KMS-11 (cell line): ENCODE measurements around the gene EEPD1.

Experiments used
- H2AFZ ChIP-seq: fragments of 200-600 bp; sonication (generic); 2 replicates; pipeline ENCODE4 v1.6.1; 2016; ENCODE audit warnings: antibody characterized with exemption, mixed run types, low read depth
- H3K27ac ChIP-seq: fragments of 200-600 bp; sonication (generic); 2 replicates; pipeline ENCODE4 v1.6.1; 2016; ENCODE audit warnings: mild to moderate bottlenecking, mixed run types
- H3K27me3 ChIP-seq: fragments of 200-600 bp; sonication (generic); 2 replicates; pipeline ENCODE4 v1.6.1; 2017; ENCODE audit warnings: mild to moderate bottlenecking, low read depth, mixed run types, moderate library complexity; ENCODE audit not compliant: insufficient read depth
- H3K36me3 ChIP-seq: fragments of 200-600 bp; sonication (generic); 2 replicates; pipeline ENCODE4 v1.6.1; 2017; ENCODE audit warnings: mild to moderate bottlenecking, mixed run types; ENCODE audit not compliant: insufficient read depth
- H3K4me1 ChIP-seq: fragments of 200-600 bp; sonication (generic); 2 replicates; pipeline ENCODE4 v1.6.1; 2016; ENCODE audit warnings: mild to moderate bottlenecking, low read depth, mixed run types; ENCODE audit not compliant: poor library complexity, severe bottlenecking
- H3K4me2 ChIP-seq: fragments of 200-600 bp; sonication (generic); 2 replicates; pipeline ENCODE4 v1.7.0; 2016; ENCODE audit warnings: mild to moderate bottlenecking, mixed run types
- H3K4me3 ChIP-seq: fragments of 200-600 bp; sonication (generic); IDR thresholded peaks from 2 replicates; pipeline ENCODE4 v1.6.1; 2017; ENCODE audit warnings: low read depth, low read length, mixed read lengths; ENCODE audit not compliant: insufficient read depth
- H3K79me2 ChIP-seq: fragments of 200-600 bp; sonication (generic); 2 replicates; pipeline ENCODE4 v1.6.1; 2016; ENCODE audit warnings: low read depth, mixed run types; ENCODE audit not compliant: insufficient read depth
- H3K9ac ChIP-seq: fragments of 200-600 bp; sonication (generic); 2 replicates; pipeline ENCODE4 v1.6.1; 2016; ENCODE audit warnings: mild to moderate bottlenecking, mixed run types
- H4K20me1 ChIP-seq: fragments of 200-600 bp; sonication (generic); 2 replicates; pipeline ENCODE4 v1.6.1; 2016; ENCODE audit warnings: mild to moderate bottlenecking, mixed run types; ENCODE audit not compliant: insufficient read depth
- TF ChIP-seq, protein P1 (sequence below): fragments of 200-600 bp; sonication (generic); conservative IDR thresholded peaks from 2 replicates; pipeline ENCODE4 v1.6.1; 2017; ENCODE audit warnings: low read depth, mild to moderate bottlenecking, antibody characterized with exemption, low read length, moderate library complexity, mixed read lengths

EEPD1 gene

DNA sequence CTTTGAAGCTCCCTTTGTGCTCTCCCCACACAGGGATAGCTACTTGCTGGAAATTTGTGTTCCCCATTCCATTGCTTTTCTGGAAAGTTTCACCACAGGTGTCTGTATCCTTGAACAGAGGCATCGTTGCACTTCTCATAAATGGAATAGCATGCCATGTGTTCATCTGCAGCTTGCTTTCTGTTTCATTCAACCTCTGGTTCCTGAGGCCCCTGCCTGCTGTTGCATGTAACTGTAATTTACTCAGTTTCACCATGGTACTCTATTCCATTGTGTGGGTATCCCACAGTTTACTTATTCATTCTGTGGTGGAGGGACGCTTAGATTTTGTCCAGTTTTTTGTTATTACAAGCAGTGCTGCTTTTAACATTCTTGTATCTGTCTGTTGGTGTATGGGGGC, 32.0 kb downstream of the EEPD1 start:
- no peak overlapping the region for H3K4me3 ChIP-seq
- no peaks in the 10 kb centered on the region for H3K4me1 ChIP-seq

DNA sequence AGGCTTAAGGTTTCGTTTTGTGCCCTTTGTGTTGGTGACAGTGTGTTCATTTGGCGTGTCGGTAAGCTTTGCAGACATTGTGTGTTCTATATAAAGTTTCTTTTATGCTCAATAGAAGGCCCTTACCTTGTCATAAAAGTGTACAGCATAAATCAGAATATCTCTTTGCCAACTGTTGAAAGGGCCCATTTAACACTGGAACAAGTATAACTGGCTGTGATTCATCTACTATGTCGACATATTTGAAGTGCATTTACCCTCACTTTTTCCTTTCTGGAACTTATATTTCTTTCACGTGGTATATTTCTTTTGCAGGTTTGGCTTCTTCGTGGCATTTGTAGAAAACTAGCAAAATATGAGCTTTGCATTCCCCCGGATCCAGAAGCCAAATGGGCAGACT, 32.7 kb downstream of the EEPD1 start:
- Histone ChIP-seq H3K9ac (no peak overlapping the region), H4K20me1 (no peaks in the 10 kb centered on the region), H3K4me1 (no peaks in the 10 kb centered on the region), H3K4me2 (no peak overlapping the region), H3K79me2 (no peaks in the 10 kb centered on the region), H3K27me3 (no peaks in the 10 kb centered on the region), H3K36me3 (no peaks in the 10 kb centered on the region), H3K27ac (no peak overlapping the region), H2AFZ (no peak overlapping the region), H3K4me3 (no peak overlapping the region)
- TF ChIP-seq, protein P1, sequence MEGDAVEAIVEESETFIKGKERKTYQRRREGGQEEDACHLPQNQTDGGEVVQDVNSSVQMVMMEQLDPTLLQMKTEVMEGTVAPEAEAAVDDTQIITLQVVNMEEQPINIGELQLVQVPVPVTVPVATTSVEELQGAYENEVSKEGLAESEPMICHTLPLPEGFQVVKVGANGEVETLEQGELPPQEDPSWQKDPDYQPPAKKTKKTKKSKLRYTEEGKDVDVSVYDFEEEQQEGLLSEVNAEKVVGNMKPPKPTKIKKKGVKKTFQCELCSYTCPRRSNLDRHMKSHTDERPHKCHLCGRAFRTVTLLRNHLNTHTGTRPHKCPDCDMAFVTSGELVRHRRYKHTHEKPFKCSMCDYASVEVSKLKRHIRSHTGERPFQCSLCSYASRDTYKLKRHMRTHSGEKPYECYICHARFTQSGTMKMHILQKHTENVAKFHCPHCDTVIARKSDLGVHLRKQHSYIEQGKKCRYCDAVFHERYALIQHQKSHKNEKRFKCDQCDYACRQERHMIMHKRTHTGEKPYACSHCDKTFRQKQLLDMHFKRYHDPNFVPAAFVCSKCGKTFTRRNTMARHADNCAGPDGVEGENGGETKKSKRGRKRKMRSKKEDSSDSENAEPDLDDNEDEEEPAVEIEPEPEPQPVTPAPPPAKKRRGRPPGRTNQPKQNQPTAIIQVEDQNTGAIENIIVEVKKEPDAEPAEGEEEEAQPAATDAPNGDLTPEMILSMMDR: no peak

More for the DNA sequence above, 32.0 kb downstream of the EEPD1 start:
- H3K9ac ChIP-seq: no peak overlapping the region
- TF ChIP-seq, protein P1: no peak
- H4K20me1 ChIP-seq: no peaks in the 10 kb centered on the region
- H3K36me3 ChIP-seq: no peaks in the 10 kb centered on the region
- no peak overlapping the region for H2AFZ ChIP-seq
- H3K27me3 ChIP-seq: no peaks in the 10 kb centered on the region
- H3K4me2 ChIP-seq: no peak overlapping the region
- no peaks in the 10 kb centered on the region for H3K79me2 ChIP-seq
- H3K27ac ChIP-seq: no peak overlapping the region

DNA sequence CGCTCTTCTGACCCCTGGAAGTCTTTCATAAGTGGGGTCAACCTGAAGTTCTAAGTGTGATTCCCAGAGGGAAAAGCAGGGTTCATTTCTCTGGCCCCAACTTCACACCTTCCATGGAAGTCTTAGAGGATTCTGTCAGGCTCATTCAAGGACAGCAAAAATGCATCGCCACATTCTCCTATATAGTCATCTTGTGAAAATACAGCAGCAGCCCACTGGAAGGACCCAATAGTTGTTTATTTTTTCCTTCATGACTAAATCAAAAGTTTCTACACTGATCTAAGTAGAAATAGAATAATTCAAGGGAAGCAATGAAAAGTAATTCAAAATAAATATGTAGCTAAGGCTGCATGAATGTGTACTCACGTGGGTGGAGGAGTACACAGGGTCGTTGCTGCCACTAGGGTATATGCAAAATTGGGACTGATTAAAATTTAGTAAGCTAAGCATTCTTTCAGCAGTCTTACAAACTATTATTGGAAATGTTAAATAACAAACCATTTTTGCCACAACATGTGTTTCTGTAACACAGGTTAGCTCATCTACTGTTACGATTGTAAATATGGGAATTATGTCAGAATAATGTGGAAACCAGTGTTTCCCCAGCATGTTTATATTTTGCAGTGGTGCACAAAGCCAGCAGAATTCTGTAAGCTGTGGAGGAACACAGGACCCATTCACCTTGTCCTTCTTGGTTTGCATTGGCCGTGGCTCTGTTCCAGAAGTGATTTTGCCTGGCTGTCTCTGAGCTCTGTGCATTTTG, 33.5 kb downstream of the EEPD1 start:
- no peak overlapping the region for H3K4me3 ChIP-seq
- H4K20me1 ChIP-seq: no peaks in the 10 kb centered on the region
- no peaks in the 10 kb centered on the region for H3K27me3 ChIP-seq
- H3K27ac ChIP-seq: no peak overlapping the region
- TF ChIP-seq, protein P1: no peak
- no peak overlapping the region for H3K4me2 ChIP-seq
- no peak overlapping the region for H3K9ac ChIP-seq
- H3K4me1 ChIP-seq: no peaks in the 10 kb centered on the region
- no peak overlapping the region for H2AFZ ChIP-seq
- H3K79me2 ChIP-seq: no peaks in the 10 kb centered on the region
- H3K36me3 ChIP-seq: no peaks in the 10 kb centered on the region

DNA sequence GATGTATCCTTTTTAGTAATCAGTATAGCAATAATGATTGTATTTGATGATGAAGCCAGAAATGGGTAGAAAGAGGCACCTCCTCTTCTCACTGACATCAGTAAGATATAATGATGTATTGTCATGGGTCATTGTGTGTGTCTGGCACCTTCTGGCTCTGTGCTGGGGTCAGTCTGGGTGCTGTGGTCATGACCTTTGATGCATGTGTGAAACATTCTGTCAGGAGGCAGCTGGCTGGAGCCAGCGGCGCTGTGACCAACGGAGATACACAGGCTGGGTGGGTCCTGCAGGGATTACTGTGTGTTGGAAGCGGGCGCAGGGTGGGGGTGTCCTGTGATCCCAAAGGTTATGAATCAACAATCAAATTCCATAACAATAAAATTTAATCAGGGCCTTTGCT, 35.2 kb downstream of the EEPD1 start:
- H3K9ac ChIP-seq: no peak overlapping the region
- H3K27me3 ChIP-seq: no peaks in the 10 kb centered on the region
- H3K36me3 ChIP-seq: no peaks in the 10 kb centered on the region
- no peak overlapping the region for H3K4me3 ChIP-seq
- H3K4me2 ChIP-seq: no peak overlapping the region
- H3K79me2 ChIP-seq: no peaks in the 10 kb centered on the region
- TF ChIP-seq, protein P1: no peak
- no peaks in the 10 kb centered on the region for H4K20me1 ChIP-seq
- no peaks in the 10 kb centered on the region for H3K4me1 ChIP-seq
- no peak overlapping the region for H2AFZ ChIP-seq
- H3K27ac ChIP-seq: no peak overlapping the region
